PFSK-1 (cell line): Measurements from ENCODE around the gene NDUFS1.

Experiments
- FOXP2 ChIP-seq: optimal IDR thresholded peaks from 2 replicates; pipeline ENCODE3; 2011; ENCODE audit warnings: borderline replicate concordance, control low read depth, inconsistent platforms; ENCODE audit not compliant: insufficient read depth; ENCODE audit errors: extremely low read length, extremely low read depth
- POLR2AphosphoS5 ChIP-seq: IDR thresholded peaks from 2 replicates; pipeline ENCODE4 v1.6.1; 2012; ENCODE audit warnings: low read depth, mild to moderate bottlenecking, control low read depth, low read length, moderate library complexity
- SIN3A ChIP-seq: IDR thresholded peaks from 2 replicates; pipeline ENCODE4 v1.6.1; 2012; ENCODE audit warnings: mild to moderate bottlenecking, low read length, moderate library complexity, borderline replicate concordance; ENCODE audit not compliant: insufficient read depth
- TAF1 ChIP-seq: IDR thresholded peaks from 2 replicates; pipeline ENCODE4 v1.6.1; 2012; ENCODE audit warnings: low read length, control low read depth, borderline replicate concordance; ENCODE audit not compliant: insufficient read depth
- TF ChIP-seq, protein P1 (sequence below), 2 experiments: IDR thresholded peaks; 2 replicates each; pipeline versions ENCODE4 v1.6.1 to v1.8.0; 2011 to 2012; ENCODE audit warnings: low read depth in 2 of 2, low read length in 2 of 2, control low read depth in 1 of 2, inconsistent platforms in 1 of 2, mild to moderate bottlenecking in 1 of 2, moderate library complexity in 1 of 2; ENCODE audit not compliant: insufficient read depth in 1 of 2

Gene NDUFS1

GRCh38 chr2:206069417-206069816 lies 89.8 kb downstream of the NDUFS1 start:
- no peak for TF ChIP-seq POLR2AphosphoS5
- no peak for TF ChIP-seq FOXP2
- TF ChIP-seq, protein P1, sequence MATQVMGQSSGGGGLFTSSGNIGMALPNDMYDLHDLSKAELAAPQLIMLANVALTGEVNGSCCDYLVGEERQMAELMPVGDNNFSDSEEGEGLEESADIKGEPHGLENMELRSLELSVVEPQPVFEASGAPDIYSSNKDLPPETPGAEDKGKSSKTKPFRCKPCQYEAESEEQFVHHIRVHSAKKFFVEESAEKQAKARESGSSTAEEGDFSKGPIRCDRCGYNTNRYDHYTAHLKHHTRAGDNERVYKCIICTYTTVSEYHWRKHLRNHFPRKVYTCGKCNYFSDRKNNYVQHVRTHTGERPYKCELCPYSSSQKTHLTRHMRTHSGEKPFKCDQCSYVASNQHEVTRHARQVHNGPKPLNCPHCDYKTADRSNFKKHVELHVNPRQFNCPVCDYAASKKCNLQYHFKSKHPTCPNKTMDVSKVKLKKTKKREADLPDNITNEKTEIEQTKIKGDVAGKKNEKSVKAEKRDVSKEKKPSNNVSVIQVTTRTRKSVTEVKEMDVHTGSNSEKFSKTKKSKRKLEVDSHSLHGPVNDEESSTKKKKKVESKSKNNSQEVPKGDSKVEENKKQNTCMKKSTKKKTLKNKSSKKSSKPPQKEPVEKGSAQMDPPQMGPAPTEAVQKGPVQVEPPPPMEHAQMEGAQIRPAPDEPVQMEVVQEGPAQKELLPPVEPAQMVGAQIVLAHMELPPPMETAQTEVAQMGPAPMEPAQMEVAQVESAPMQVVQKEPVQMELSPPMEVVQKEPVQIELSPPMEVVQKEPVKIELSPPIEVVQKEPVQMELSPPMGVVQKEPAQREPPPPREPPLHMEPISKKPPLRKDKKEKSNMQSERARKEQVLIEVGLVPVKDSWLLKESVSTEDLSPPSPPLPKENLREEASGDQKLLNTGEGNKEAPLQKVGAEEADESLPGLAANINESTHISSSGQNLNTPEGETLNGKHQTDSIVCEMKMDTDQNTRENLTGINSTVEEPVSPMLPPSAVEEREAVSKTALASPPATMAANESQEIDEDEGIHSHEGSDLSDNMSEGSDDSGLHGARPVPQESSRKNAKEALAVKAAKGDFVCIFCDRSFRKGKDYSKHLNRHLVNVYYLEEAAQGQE (IDR thresholded peaks at IDR 0.05; ENCODE audit: insufficient read depth in 1 of 2, low read depth in 2 of 2, low read length in 2 of 2) = no peak
- TF ChIP-seq SIN3A = no peak
- TF ChIP-seq TAF1 = no peak

DNA sequence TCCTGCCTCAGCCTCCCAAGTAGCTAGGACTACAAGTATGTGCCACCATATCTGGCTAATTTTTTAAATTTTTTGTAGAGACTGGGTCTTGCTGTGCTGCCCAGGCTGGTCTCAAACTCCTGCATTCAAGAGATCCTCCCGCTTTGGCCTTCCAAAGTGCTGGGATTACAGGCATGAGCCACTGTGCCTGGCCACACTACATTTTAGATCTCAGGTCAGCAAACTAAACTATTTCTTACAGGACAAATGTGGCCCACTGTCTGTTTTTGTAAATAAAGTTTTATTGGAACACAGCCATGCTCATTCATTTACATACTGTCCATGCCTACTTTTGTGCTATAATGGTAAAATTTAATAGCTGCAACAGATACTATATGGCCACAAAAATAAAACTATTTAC lies 91.0 kb downstream of the NDUFS1 start:
- TF ChIP-seq SIN3A (no peak), TAF1 (no peak), POLR2AphosphoS5 (no peak), FOXP2 (no peak)
- TF ChIP-seq, protein P1 (IDR thresholded peaks at IDR 0.05; ENCODE audit: insufficient read depth in 1 of 2, low read depth in 2 of 2, low read length in 2 of 2) = no peak
